GM23248 (cell line): ENCODE measurements around the gene PIEZO1. TPM values are rescaled to one million over a fixed set of nuclear protein-coding genes. Genes with fewer than 3 reads are reported as not detected.

Experiments
- DNase-seq: peaks from one replicate; pipeline ENCODE4 v3.0.0-alpha.2; 2015
- H2AFZ ChIP-seq: fragments of 200-600 bp; sonication (generic); 2 replicates; pipeline ENCODE4 v1.6.1; 2016; ENCODE audit warnings: antibody characterized with exemption
- H3F3A ChIP-seq: fragments of 200-600 bp; sonication (generic); 2 replicates; pipeline ENCODE4 v1.6.1; 2016; ENCODE audit warnings: mild to moderate bottlenecking, antibody characterized with exemption, mixed run types; ENCODE audit not compliant: insufficient read depth
- H3K27ac ChIP-seq: fragments of 200-600 bp; sonication (generic); 2 replicates; pipeline ENCODE4 v1.5.1; 2016; ENCODE audit warnings: mild to moderate bottlenecking
- H3K27me3 ChIP-seq: fragments of 200-600 bp; sonication (generic); replicated peaks from 2 replicates; pipeline ENCODE4 v1.6.1; 2016; ENCODE audit warnings: mild to moderate bottlenecking; ENCODE audit not compliant: insufficient read depth
- H3K36me3 ChIP-seq: fragments of 200-600 bp; sonication (generic); 2 replicates; pipeline ENCODE4 v1.6.1; 2016; ENCODE audit warnings: low read depth, mild to moderate bottlenecking
- H3K4me1 ChIP-seq: fragments of 200-600 bp; sonication (generic); 2 replicates; pipeline ENCODE4 v1.6.1; 2016; ENCODE audit warnings: mild to moderate bottlenecking; ENCODE audit not compliant: insufficient read depth
- H3K4me2 ChIP-seq: fragments of 200-600 bp; sonication (generic); one replicate; pipeline ENCODE4 v1.6.1; 2016; ENCODE audit warnings: mild to moderate bottlenecking; ENCODE audit not compliant: unreplicated experiment
- H3K4me3 ChIP-seq: fragments of 200-600 bp; sonication (generic); 2 replicates; pipeline ENCODE4 v1.5.1; 2016; ENCODE audit warnings: mild to moderate bottlenecking
- H3K79me2 ChIP-seq: fragments of 200-600 bp; sonication (generic); 2 replicates; pipeline ENCODE4 v1.6.1; 2016; ENCODE audit warnings: mild to moderate bottlenecking; ENCODE audit not compliant: insufficient read depth
- H3K9ac ChIP-seq: fragments of 200-600 bp; sonication (generic); 2 replicates; pipeline ENCODE4 v1.6.1; 2016; ENCODE audit warnings: mild to moderate bottlenecking
- H3K9me2 ChIP-seq: fragments of 200-600 bp; sonication (generic); 2 replicates; pipeline ENCODE4 v1.6.1; 2016; ENCODE audit warnings: mixed run types, mild to moderate bottlenecking, moderate library complexity; ENCODE audit not compliant: insufficient read depth
- H3K9me3 ChIP-seq: fragments of 200-600 bp; sonication (generic); one replicate; pipeline ENCODE4 v1.6.1; 2017; ENCODE audit warnings: low read depth
- H4K20me1 ChIP-seq: fragments of 200-600 bp; sonication (generic); 2 replicates; pipeline ENCODE4 v1.6.0; 2016; ENCODE audit not compliant: insufficient read depth
- EZH2 ChIP-seq: fragments of 200-600 bp; sonication (generic); IDR thresholded peaks from 2 replicates; pipeline ENCODE4 v1.6.1; 2018; ENCODE audit warnings: antibody characterized with exemption, mild to moderate bottlenecking; ENCODE audit not compliant: insufficient read depth, poor library complexity, severe bottlenecking
- EZH2phosphoT487 ChIP-seq: fragments of 200-600 bp; sonication (generic); IDR thresholded peaks from 2 replicates; pipeline ENCODE4 v1.6.1; 2018; ENCODE audit warnings: antibody characterized with exemption, moderate library complexity, mild to moderate bottlenecking, low read depth; ENCODE audit not compliant: insufficient read depth
- WGBS, 2 experiments: methylation state at CpG; one replicate each; pipeline ENCODE4 v1.1.6; 2015 to 2017; ENCODE audit warnings: low lambda C conversion rate in 2 of 2, low coverage in 1 of 2; ENCODE audit errors: missing lambda C conversion rate in 2 of 2; 5-methylcytosine and 5-hydroxymethylcytosine counted together
- in situ Hi-C: fragments of 300-500 bp; cut with MboI; formaldehyde crosslinking; loops from 2 replicates; pipeline ENCODE4 v1.15.0; 2020
- polyA plus RNA-seq: library from polyadenylated mRNA; unstranded; fragments of >200 nt; fragmentation: Nextera tagmentation; extraction: Ambion mirVana; gene quantifications from 2 replicates; pipeline ENCODE4 v1.2.1, GENCODE V29; 2016
- total RNA-seq: library from RNA; depleted of rRNA; stranded (reverse); fragments of >200 nt; shearing (Covaris generic); gene quantifications from 2 replicates; pipeline ENCODE4 v1.2.3, GENCODE V29; 2014

The PIEZO1 gene
- total and polyA plus RNA-seq, 2 experiments from 2014 or later: 95.3 to 223 TPM

GRCh38 chr16:88690341-88691128 is 94.5 kb downstream of the PIEZO1 start:
- no peak overlapping the region for H3K4me3 ChIP-seq
- 79 to 82% methylated on average over 20 to 21 of the region's 21 CpGs for WGBS, 2 experiments
- DNase-seq: no peak
- no peaks in the 10 kb centered on the region for H3K9me3 ChIP-seq
- no peaks in the 10 kb centered on the region for H3K9me2 ChIP-seq
- H3K27ac ChIP-seq: no peak overlapping the region
- in situ Hi-C loops: no loop called here
- no peaks in the 10 kb centered on the region for H3K79me2 ChIP-seq
- H3K9ac ChIP-seq: no peak overlapping the region
- no peak overlapping the region for H2AFZ ChIP-seq
- no peak overlapping the region for H3K4me2 ChIP-seq
- peaks cover 15% of the 10 kb centered on the region for H3K27me3 ChIP-seq
- no peaks in the 10 kb centered on the region for H3K4me1 ChIP-seq
- TF ChIP-seq EZH2phosphoT487 (no peak), EZH2 (no peak)
- no peaks in the 10 kb centered on the region for H3F3A ChIP-seq
- H4K20me1 ChIP-seq: no peaks in the 10 kb centered on the region
- H3K36me3 ChIP-seq: no peaks in the 10 kb centered on the region

DNA sequence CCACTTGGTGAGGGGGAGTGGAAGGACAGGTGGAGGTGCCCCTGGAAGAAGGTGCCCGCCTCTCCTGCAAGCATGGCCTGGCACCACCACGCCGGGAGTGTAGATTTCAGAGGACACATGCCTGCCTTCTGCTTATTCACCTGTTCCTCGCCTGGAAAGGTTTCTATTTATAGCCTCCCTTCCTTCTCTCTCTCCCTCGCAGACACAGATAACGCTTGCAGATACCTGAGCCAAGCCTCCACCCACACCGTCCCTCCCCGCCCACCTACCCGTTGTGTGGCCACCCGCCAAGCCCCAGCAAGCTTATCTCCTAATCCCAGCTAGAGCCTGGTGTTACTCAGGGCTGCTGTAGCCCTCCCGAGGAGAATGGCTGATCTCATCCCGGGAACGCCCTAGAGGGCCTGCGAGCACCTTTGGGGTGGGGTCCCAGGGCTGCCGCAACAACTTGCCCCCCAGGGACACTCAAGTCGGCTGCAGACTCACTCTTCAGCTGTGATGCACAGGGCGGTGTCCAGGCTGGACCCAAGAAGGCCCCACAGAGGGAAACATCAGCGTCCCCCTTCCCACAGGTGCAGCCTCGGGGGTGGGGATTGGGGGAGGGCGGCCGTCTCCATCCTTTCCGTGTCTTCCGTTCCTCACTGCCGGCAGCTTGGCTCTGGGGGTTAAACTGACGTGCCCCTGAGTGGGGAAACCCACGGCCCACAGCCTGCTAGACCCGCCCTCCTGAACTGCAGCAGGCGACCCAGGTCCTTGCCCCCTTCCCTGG is 96.8 kb downstream of the PIEZO1 start:
- in situ Hi-C loops: no loop called here

DNA sequence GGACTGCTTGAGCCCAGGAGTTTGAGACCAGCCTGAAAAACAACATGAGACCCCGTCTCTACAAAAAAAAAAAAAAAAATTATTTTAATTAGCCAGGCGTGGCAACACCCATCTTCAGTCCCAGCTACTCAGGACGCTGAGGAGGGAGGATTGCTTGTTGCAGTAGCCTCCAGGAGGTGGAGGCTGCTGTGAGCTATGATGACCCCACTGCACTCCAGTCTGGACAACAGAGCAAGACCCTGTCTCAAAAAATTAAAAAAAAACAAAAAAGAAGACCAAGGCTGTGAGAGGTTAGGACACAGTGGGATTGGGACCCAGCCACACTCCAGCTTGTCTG is 97.4 kb downstream of the PIEZO1 start:
- no peak overlapping the region for H3K9ac ChIP-seq
- H3K4me1 ChIP-seq: no peaks in the 10 kb centered on the region
- H3K27ac ChIP-seq: no peak overlapping the region
- no peaks in the 10 kb centered on the region for H3K79me2 ChIP-seq
- in situ Hi-C loops: no loop called here
- H3K9me2 ChIP-seq: no peaks in the 10 kb centered on the region
- H3K4me2 ChIP-seq: no peak overlapping the region
- no peaks in the 10 kb centered on the region for H3K9me3 ChIP-seq
- H4K20me1 ChIP-seq: no peaks in the 10 kb centered on the region
- H3K36me3 ChIP-seq: no peaks in the 10 kb centered on the region
- H3F3A ChIP-seq: no peaks in the 10 kb centered on the region
- 10 to 12% methylated on average over 3 of the region's 3 CpGs for WGBS, 2 experiments
- TF ChIP-seq EZH2phosphoT487 (no peak), EZH2 (no peak)
- no peak overlapping the region for H2AFZ ChIP-seq
- DNase-seq: no peak
- H3K4me3 ChIP-seq: no peak overlapping the region
- H3K27me3 ChIP-seq: peaks cover 18% of the 10 kb centered on the region

More for the DNA sequence above, 96.8 kb downstream of the PIEZO1 start:
- Histone ChIP-seq H3F3A (no peaks in the 10 kb centered on the region), H3K79me2 (no peaks in the 10 kb centered on the region), H4K20me1 (no peaks in the 10 kb centered on the region), H3K4me2 (no peak overlapping the region), H3K36me3 (no peaks in the 10 kb centered on the region), H3K9me2 (no peaks in the 10 kb centered on the region), H3K9ac (no peak overlapping the region), H3K27me3 (peaks cover 18% of the 10 kb centered on the region), H3K27ac (no peak overlapping the region), H2AFZ (no peak overlapping the region), H3K4me1 (no peaks in the 10 kb centered on the region), H3K9me3 (no peaks in the 10 kb centered on the region), H3K4me3 (no peak overlapping the region)
- no peak for DNase-seq
- 27 to 34% methylated on average over 17 to 28 of the region's 28 CpGs for WGBS, 2 experiments
- TF ChIP-seq EZH2: no peak
- TF ChIP-seq EZH2phosphoT487: no peak

GRCh38 chr16:88687254-88687576 is 97.8 kb downstream of the PIEZO1 start:
- H4K20me1 ChIP-seq: no peaks in the 10 kb centered on the region
- in situ Hi-C loops: no loop called here
- WGBS, 2 experiments: 51 to 60% methylated on average over 8 to 10 of the region's 10 CpGs
- H3K9ac ChIP-seq: no peak overlapping the region
- H3K9me2 ChIP-seq: no peaks in the 10 kb centered on the region
- H3K36me3 ChIP-seq: no peaks in the 10 kb centered on the region
- H3K4me2 ChIP-seq: no peak overlapping the region
- H3K4me3 ChIP-seq: no peak overlapping the region
- H3K9me3 ChIP-seq: no peaks in the 10 kb centered on the region
- no peaks in the 10 kb centered on the region for H3F3A ChIP-seq
- no peak overlapping the region for H2AFZ ChIP-seq
- TF ChIP-seq EZH2 (no peak), EZH2phosphoT487 (no peak)
- H3K27ac ChIP-seq: no peak overlapping the region
- no peak for DNase-seq
- H3K4me1 ChIP-seq: no peaks in the 10 kb centered on the region
- no peaks in the 10 kb centered on the region for H3K79me2 ChIP-seq
- peaks cover 18% of the 10 kb centered on the region for H3K27me3 ChIP-seq
